HG02610 (cell line): ENCODE measurements around the gene ZNF488.
"Not testable (repeated sequence)": the region's sequence is repeated elsewhere in the genome, so short reads cannot be mapped to it uniquely, and the experiment has no call there.

Source experiments
- ATAC-seq: cut with Tn5 transposase; IDR thresholded peaks from one replicate; pipeline ENCODE4 v1.9.1; 2021; ENCODE audit warnings: mild to moderate bottlenecking, moderate library complexity; ENCODE audit not compliant: unreplicated experiment

Gene ZNF488, protein sequence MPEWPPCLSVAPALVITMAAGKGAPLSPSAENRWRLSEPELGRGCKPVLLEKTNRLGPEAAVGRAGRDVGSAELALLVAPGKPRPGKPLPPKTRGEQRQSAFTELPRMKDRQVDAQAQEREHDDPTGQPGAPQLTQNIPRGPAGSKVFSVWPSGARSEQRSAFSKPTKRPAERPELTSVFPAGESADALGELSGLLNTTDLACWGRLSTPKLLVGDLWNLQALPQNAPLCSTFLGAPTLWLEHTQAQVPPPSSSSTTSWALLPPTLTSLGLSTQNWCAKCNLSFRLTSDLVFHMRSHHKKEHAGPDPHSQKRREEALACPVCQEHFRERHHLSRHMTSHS

DNA sequence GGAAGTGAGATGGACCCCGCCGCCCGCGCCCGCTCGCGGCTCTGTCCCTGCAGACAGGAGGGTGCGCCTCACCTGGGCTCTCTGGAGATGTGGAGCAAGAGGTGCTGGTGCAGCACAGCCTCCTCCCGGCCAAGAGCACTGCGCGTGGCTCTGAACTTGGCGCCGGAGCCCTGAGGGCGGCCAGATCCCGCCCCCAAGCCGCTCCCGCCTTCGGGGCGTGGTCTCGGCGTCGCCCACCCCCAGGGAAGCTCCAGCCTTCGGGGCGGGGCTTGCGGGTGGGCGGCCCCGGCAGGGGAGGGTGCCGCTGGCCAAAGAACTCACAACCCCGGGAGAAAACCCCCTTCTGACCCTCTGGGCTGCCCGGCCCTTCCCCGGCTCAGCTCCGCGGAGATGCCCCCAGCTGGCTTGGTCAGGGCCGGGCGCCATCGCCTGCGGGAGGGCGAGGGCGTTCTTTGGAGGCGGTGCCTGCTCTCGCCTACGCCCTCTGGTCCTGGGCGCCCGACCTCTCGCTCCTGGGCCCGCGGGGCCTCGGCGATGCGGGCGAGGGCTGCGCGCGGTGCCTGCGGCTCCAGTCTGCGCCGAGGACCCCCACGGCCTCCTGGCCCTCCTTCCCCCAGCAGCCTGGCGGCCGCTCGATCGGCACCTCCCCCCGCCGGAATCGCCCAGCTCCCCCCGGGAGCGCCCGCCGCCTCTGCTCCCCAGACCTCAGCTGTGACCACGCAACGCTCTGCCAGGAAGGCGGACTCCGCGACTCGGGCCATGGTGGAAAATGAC, at the start of gene ZNF488:
ZNF488 (minus strand) TSS at position 146 of the 774 bp plus-strand sequence. CDS start 15,464 bp downstream, outside the sequence.
- peak; percentile 92 for ATAC-seq

DNA sequence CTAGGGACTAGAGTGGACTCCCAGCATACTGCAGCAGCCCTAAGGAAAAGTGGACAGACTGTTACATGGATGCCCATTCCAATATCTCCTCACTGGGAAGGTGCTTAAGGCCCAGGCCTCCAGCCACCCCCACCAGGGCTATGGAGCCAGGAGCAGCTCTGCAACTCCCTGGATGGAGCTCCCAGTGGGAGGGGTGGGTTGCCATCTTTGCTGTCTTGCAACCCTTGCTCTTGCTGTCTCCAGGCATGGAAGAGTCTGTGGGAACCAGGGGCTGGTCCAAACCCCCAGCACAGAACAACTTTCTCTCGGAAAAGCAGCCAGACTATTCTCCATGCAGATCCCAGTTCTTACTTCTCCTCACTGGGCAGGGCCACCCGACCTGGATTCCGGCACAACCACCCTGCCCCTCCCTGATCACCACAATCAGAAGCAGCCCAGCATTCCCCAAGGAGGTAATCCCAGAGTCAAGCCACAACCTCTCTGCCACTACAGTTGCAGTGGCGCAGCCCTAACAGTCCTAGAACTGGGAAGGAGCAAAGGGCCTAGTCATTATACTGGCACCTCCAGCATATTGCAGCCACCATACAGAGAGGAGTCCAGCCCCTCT, 41.8 kb upstream of the ZNF488 start:
- ATAC-seq = no peak

DNA sequence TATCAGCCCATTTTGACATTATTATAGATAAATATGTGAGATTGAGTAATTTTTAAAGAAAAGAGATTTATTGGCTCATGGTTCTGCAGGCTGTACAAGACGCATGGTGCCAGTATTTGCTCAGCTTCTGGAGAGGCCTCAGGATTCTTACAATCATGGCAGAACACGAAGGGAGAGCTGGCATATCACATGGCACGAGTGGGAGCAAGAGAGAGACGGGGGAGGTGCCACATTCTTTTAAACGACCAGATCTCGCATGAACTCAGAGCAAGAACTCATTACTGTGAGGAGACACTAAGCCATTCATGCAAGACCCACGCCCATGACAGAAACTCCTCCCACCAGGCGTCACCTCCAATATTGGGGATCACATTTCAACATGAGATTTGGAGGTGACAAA, 40.1 kb upstream of the ZNF488 start:
- ATAC-seq = no peak

DNA sequence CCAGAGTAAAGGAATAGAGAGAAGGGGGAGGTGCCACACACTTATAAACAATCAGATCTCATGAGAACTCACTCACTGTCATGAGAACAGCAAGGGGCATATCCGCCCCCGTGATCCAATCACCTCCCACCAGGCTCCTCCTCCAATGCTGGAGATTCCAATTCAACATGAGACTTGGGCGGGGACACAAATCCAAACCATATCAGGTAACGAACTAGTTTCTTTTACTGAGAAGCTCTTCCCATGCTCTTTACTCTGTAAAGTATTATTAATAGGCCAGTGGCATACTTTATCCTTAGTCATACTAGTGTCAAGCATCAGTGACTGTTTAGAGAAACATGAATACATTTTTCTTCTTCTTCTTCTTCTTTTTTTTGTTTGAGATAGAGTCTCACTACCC, 39.4 kb upstream of the ZNF488 start:
- no peak for ATAC-seq

DNA sequence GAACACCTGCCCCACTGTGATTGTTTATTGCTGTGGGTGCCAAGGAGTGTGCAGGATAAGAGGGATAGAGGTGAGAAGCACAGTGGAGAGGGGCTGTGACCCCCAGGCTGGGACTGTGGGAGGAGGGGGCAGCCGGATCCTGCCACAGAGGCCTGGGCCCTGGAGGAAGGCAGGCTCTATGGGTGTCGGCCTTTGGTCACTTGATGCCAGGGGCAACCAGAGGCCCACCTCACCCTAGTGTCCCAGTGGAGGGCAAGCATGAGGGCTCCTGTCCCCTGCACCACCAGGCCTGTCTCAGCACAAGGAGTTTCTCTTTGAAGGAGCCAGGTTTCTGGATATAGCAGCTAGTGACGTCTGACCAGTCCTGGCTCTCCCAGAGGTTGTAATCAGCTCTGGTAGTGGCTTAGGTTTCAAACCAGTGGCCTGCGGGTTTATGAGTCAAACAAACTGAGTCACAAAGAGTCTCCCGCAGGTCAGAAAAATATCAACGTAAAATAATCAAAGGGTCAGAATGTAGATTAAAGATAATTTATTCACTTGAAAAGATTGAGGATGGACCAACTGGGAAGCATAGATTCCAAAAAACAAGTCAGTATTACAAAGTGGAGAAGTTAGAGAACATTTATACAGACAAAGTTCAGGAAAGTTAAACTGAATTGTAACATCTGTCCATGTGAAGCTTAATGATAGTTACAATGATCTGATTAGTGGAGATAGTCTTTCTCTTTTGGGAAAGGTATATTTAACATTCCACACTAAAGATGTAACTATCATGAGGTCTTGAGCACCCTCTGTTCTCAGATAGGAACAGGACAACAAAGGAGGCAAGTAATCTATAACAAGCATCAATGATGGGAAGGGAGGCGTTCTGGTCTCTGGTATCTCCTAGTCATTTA, 37.2 kb upstream of the ZNF488 start:
- no peak for ATAC-seq

DNA sequence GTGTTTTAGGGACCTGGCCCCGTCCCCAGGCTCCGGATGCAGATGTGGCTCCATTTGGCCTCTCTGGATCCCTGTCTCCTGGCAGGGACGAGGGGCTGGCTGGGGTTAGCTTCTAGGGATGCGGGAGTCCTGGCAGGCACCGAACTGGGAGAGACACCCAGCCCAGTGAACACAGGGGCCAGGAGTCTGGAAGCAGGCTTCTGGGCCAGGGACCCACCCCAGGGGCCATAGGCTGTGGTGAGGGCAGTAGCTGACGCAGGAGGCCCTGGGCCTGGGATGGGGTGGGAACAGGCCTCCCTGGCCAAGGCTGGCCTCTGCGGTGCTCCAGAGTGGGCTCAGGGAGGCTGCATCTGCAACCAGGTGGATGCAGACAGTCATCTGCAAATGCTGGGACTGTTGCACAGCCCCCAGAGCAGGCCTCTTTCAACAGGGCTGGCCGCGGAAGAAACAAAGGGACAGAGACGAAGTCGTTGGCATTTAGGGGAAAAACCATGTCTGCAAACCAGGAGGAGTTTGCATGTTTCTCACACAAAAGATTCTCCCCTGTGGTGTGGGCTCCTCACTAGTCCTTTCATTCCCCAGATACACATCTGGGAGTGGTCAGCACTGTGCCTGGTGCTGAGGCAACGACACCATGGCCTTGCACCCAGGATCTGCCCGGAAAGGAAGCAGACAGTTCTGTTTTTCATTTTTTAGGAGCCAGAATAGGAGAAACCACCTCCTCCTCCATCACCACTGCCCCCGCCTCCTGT, 36.4 kb upstream of the ZNF488 start:
- ATAC-seq = no peak

DNA sequence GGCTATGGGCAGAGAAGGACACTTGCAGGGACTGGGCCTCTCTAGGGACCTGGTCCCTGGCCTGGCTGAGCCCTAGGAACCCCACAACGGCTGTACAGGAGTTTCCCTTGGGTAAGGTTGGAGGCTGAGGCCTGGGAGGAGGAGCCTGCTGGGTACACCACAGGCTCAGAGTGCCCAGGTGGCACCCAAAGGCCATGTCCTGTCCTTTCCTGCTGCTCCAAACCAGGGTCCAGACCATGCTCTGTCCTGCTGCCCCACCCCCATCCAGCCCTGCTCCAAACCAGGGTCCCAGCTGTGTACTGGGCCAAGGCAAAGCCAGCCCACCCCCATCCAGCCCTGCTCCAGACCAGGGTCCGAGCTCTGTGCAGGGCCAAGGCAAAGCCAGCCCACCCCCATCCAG, 35.3 kb upstream of the ZNF488 start:
- ATAC-seq = no peak

DNA sequence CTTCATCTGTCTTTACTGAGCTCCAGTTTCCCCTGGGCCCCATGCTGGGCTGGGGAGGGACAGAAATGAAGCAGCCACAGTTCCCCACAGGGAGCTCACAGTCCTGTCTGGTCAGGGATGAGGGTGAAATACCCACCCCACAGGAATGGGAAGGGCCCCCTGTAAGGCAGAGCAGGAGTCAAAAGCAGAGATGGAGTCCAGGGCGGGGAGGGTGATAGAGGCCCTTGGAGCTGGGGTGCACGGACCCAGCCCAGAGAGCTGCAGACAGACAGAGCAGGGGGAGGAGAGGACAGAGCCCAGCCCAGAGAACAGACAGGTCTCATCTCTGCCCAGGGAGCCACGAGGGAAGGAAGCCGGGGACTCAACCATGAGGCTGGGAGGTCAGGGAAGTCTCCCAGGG, 34.9 kb upstream of the ZNF488 start:
- ATAC-seq = no peak

DNA sequence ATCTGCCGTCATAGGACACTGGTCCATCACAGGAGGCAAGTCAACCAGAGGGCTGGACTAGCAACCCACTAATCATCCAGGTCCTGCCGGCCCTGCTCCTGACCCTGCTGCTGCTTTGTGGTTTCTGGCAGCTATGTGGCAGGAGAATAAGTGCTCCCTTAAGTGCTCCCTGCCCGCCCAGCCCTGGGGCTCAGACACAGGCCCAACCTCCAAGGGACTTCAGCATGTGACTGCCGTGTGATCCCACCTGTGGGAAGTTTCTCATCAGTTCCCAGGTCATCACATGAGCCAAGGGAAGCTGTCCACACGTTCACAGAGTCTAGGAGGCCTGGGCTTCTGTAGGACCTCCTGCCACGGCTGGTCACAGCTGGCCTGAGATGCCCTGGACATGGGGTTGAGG, 34.2 kb upstream of the ZNF488 start:
- ATAC-seq = no peak

DNA sequence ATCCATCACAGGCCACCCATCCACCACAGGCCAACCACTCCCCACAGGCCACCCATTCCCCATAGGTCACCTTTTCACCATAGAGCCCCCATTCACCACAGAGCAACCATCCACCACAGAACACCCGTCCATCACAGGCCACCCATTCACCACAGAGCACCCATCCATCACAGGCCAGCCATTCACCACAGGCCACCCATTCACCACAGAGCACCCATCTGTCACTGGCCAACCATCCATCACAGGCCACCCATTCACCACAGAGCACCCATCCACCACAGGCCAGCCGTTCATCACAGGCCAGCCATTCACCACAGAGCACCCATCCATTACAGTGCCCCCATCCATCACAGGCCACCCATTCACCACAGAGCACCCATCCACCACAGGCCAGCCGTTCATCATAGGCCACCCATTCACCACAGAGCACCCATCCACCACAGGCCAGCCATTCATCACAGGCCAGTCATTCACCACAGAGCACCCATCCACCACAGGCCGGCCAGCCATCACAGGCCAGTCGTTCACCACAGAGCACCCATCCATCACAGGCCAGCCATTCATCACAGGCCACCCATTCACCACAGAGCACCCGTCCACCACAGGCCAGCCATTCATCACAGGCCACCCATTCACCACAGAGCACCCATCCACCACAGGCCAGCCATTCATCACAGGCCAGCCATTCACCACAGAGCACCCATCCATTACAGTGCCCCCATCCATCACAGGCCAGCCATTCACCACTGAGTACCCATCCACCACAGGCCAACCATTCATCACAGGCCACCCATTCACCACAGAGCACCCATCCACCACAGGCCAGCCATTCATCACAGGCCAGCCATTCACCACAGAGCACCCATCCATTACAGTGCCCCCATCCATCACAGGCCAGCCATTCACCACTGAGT, 32.5 kb upstream of the ZNF488 start:
- ATAC-seq = not testable (repeated sequence)

DNA sequence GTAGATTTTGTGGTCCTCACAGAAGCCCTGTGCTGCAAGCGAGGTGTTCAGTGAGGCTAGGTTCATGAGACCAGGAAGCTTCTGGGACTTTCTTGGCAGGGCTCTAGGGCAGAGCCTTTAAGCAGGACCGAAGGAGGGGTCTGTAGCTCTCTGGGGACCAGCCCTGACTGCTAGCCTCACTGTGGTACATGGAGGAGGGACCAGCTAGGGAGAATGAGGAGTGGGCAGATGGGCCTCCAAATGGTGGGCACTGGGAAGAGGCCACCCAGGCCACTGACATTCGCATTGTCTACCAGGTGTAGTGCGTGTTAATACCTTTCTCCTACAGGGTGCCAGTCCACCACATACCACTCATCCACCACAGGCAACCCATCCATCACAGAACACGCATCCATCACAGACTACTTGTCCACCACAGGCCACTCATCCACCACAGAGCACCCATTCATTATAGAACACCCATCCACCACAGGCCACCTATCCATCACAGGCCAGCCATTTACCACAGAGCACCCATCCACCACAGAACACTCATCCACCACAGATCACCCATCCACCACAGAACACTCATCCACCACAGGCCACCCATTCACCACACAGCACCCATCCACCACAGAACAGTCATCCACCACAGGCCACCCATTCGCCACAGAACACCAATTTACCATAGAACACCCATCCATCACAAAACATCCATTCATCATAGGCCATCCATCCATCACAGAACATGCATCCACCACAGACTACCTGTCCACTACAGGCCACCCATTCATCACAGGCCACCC, 31.6 kb upstream of the ZNF488 start:
- no peak for ATAC-seq

DNA sequence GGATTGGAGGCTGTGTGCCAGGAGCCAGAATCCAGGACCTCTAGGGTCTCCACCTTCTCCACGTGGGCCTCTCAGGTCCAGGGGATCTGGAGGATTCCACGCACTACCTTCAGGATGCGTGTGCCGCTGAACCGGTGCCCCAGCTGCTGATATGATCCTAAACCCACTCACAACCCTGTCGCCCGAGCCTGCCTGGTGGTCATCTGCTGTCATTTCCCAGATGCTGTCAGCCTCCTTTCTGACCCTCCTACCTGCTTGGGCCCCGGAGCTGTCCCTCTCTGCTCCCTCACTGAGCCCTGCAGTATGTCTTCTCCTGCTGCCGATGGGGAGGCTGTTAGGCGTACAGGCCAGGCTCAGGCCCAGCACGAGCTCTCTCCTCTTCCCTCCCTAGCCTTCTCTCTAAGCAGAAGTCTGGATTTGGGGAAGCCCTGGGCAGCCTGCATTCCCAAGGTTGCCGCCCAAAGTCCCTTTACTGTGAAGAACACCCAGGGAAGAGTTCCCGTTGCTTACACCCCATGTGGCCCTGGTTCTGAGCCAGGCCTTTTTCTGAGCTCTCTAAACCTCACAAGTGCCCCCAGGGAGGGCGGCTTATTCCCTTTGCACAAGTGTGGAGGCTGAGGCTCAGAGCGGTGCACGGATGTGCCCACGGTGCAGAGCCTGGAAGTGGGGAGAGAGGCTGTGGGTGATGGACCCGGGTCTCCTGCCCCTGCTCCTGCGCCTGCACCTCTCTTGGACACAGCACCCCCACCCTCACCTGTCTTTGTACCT, 30.8 kb upstream of the ZNF488 start:
- ATAC-seq = no peak

DNA sequence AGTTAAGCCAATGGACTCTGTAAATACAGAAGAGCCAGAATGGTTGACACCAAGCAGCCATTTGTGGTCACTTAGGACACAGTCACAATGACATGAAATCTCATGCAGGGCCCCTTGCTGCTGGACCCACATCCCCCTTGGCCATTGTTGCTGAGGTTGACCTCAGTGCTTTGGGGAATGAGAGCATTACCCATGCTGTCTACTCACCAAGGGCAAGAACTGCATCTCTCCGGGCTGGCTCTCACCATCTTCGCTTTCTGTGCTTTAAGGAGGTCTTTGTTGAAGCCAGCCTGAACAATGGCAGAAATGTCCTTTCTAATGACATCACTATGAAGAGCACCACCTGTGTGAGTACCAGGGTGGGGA, 30.1 kb upstream of the ZNF488 start:
- no peak for ATAC-seq

DNA sequence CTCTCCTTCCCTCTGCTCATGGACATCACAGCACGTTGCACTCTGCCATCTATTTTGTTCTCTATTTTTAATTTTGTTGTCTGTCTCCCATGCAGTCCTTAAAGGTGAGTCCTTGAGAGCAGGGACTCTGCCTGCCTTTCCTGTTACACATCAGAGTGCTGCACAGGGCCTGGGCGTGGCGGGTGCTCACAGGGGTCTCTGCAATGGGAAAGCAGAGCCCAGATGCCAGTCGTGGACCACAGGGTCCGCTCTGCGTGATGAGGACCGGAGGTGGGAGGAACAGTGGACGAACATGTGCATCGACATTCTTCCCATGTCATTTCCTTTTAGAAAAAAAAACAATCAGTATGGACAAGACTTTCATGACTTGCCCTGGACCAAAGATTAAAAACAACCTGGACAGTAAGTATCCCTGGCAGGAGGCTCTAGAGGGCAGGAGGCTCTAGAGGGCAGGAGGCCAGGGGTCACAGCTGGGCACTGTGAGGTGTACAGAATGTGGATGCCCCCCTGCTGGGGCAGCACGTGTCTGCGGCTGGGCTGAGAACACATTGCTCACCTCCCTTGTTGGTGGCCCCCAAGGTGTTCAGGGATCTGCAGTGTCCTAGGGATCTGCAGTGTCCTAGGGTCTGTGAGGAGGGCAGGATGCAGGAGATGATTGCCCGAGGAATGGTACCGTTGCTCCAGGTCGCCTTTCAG, 29.6 kb upstream of the ZNF488 start:
- no peak for ATAC-seq

DNA sequence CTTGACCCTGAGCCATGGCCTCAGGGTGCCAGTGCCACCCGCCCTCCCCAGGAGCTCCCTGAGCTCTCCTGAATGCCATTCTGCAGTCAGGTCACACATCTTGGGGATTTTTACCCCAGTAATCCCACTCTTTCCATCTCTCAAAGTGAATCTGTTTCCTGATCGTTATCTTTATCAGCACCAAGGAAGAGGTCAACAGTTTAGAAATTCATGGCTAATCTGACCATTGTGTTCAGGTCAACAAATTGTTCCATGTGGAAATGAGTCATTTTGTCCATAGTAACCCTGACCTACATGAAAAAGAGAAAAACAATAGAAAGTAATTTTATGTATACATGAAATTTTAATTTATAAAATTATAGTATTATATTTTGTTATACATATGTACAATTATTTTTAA, 28.8 kb upstream of the ZNF488 start:
- no peak for ATAC-seq

DNA sequence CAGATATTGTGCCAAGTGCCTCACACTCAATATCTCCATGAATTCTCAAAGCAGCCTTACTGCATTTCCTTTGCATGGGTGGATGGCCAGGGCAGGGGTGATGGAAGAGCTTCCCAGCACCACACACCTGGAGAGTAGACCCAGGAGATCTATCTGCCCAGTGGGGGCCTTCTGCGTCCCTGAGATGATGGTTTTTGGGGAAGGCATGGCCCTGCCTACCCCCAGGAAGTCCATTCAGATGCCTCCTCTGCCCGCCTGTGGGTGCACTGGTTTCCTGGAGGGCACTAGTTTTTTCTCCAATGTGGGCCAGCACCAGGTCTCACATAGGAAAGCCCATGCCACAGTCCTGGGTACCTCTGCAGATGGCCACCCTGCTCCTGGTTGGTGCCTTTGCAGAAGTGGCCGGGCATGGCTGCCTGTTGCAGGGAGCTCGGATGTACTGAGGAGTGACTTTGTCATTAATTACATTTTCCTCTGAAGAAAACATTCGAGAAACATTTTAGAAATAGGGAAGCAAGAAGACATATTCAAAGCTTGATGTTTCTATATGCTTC, 28.2 kb upstream of the ZNF488 start:
- ATAC-seq = no peak

DNA sequence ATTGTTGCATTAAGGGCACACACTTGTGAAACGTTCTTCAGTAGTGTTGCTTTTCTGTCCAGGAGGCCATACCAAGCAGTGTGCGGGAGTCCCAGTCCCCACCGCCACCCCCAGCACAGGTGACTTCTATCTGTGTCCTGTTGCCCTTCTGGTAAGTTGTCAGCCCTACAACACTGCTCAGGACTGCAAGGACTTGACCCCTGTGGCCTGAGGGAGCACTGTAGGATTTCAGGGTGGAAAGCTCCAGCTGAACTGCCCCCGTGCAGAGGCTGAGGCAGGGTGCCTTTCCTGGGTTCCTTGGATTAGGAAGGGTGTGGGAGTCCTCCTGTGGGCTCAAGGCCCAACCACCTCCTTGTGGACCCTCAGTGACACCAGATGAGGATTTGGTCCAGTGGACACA, 26.8 kb upstream of the ZNF488 start:
- ATAC-seq = no peak
